GM23248 (cell line): ENCODE measurements around the gene NT5DC3.

Experiments
- EZH2 ChIP-seq: fragments of 200-600 bp; sonication (generic); IDR thresholded peaks from 2 replicates; pipeline ENCODE4 v1.6.1; 2018; ENCODE audit warnings: antibody characterized with exemption, mild to moderate bottlenecking; ENCODE audit not compliant: insufficient read depth, poor library complexity, severe bottlenecking
- EZH2phosphoT487 ChIP-seq: fragments of 200-600 bp; sonication (generic); IDR thresholded peaks from 2 replicates; pipeline ENCODE4 v1.6.1; 2018; ENCODE audit warnings: antibody characterized with exemption, moderate library complexity, mild to moderate bottlenecking, low read depth; ENCODE audit not compliant: insufficient read depth

GRCh38 chr12:103819312-103819711, 21.7 kb downstream of the NT5DC3 start:
- TF ChIP-seq EZH2phosphoT487 (no peak), EZH2 (no peak)
